NCI-H446 treated with DMSO at 0.1 percent for 48 hours (cell line): Measurements from ENCODE around the gene SLC12A3.
"Not testable (repeated sequence)": the region's sequence is repeated elsewhere in the genome, so short reads cannot be mapped to it uniquely, and the experiment has no call there.

Experiments used
- DNase-seq: peaks from one replicate; lab custom pipeline; 2025; lab: John Stamatoyannopoulos, UW

Gene SLC12A3

DNA sequence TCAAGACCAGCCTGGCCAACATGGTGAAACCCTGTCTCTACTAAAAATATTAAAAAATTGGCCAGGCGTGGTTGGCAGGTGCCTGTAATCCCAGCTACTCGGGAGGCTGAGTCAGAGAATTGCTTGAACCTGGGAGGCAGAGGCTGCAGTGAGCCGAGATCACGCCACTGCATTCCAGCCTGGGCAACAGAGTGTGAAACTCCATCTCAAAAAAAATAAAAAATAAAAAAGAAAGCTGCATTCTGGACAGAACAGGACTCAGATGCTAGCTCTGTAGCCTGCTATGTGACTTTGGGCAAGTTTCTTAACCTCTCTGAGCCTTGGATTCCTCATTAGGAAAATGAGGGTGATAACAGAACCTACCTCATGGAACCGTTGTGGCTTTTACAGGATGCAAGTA is 3.8 kb downstream of the SLC12A3 start:
- DNase-seq = not testable (repeated sequence)

DNA sequence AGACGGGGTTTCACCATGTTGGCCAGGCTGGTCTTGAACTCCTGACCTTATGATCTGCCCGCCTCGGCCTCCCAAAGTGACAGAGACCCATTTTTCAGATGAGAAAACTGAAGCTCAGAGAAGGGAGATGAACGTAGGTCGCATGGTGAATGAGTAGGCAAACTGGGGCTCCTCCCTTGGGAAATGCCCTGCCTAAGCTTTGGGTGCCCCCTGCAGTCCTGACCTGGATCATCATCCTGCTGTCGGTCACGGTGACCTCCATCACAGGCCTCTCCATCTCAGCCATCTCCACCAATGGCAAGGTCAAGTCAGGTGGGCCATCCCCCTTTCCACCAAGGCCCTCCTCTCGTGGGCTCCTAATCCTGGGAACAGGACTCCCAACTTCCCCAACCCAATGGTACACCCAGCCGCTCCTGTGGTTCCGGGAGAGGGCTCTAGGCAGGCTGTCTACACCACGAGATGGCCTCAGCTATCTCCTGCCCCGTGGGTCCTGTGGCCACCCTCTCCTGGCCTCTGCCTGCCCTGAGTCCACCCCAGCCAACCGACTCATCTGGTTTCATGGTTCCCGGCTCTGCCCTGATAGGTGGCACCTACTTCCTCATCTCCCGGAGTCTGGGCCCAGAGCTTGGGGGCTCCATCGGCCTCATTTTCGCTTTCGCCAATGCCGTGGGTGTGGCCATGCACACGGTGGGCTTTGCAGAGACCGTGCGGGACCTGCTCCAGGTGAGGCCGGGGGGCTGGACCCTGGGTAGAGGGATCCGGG is 4.7 kb downstream of the SLC12A3 start:
- DNase-seq = no peak

DNA sequence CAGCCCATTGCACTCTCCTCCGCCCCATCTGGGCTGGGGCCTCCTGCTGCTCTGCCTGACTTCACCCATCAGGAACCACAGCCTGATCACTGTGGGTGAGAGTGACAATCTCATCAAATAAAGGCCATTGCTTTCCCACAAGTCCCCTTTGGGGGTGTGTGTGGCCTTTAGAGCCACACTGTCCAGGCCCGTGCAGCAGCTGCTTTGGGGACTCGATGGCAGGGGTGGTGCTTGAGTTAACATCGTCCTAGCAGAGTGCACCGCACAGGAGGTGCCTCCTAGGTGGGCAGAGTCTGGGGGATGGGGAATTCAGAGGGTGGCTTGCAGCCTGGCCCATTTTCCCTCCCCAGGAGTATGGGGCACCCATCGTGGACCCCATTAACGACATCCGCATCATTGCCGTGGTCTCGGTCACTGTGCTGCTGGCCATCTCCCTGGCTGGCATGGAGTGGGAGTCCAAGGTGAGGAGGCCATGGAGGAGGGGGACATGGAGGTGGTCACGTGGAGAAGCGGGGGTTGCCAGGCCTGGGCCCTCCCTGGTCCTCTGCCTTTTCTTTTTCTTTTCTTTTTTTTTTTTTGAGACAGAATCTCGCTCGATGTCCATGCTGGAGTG is 5.4 kb downstream of the SLC12A3 start:
- no peak for DNase-seq

- DNase-seq = no peak
These were observed 6.2 kb downstream of the SLC12A3 start for GRCh38 chr16:56871172-56871593.

DNA sequence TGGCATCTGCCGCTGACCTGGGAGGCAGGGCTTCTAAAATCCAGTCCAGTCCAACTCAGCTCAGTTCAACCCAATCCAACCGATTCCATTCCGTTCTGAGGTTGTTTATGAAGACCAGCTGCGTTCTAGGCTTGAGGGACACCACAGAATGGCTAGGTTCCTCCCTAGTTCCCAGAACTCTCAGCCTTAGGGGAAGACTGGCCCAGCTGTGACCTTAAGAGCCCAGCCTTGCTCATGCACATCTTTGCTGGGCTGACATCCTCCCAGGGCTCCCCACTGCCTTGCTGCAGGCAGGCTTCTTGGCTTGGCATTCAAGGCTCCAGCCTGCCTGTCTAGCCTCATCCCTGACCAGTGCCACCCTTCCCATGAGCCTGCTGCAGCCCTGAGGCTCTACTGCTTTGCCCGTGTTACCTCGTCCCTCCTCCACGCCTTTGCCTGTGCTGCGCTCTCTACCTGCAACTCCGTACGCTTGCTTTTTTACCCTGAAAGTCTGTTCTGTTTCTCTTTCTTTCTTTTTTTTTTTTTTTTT is 7.9 kb downstream of the SLC12A3 start:
- no peak for DNase-seq

GRCh38 chr16:56874800-56875199 is 9.8 kb downstream of the SLC12A3 start:
- DNase-seq = no peak

GRCh38 chr16:56876048-56876447 is 11.0 kb downstream of the SLC12A3 start:
- DNase-seq = no peak

- no peak for DNase-seq
These were observed 12.6 kb downstream of the SLC12A3 start for GRCh38 chr16:56877486-56878182.

DNA sequence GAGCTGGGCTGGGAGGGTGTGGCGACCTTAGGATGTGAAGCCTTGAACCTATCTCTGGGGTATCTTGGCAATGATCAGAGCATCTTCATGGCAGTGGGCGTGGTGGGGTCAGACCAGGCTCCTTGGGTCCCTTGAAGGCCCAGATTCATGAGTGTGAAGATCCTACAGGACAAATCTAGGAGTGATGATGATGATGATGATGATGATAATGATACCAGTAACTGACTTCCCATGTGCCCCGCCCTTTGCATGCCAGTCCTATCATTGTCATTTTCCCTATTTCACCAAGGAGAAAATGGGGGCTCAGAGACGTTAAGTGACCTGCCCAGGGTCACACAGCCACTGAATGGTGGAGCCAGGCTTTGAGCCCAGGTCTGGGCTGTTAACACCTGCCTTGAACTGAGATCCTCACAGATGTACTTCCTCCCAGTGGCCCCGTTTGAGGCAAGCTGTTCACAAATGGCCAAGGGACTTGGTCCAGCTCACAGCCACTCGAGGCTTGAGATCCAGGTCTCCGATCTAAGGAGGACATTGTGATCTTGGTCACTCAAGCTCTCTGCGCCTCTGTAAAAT is 13.4 kb downstream of the SLC12A3 start:
- no peak for DNase-seq

GRCh38 chr16:56879276-56879675 is 14.3 kb downstream of the SLC12A3 start:
- no peak for DNase-seq

DNA sequence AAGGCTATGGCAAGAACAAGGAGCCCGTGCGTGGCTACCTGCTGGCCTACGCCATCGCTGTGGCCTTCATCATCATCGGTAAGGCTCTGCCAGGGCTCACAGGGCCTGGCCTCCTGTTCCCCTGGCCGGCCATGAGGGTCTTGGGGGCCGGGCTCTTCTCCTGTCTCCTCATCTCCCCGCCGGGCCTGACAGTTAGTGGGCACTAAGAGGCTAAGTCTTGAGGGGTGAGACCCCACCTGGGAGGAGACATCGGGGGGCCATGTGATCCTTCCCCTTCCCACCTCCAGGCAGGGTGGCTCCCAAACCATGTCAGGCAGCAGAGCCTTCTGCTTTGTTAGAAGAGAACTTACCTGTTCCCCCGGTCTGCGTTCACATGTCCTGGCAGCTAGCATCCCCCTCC is 15.2 kb downstream of the SLC12A3 start:
- no peak for DNase-seq

DNA sequence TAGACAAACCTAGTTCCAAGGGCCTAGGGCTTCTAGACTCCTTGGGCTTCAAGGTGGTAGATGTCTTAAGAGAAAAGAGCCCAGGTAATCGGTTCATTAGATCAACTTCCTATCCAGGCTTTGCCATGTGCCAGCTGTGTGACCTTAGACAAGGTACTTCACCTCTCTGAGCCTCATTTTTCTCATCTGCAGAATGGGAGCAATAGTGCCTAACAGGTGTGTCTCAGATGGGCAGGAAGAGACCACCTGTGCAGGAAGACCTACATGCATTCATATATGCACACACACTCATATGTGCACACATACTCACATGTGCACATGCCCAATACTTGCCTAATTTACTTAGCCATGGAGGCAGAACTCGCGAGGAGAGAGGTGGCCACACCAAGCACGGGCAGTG is 15.7 kb downstream of the SLC12A3 start:
- no peak for DNase-seq

DNA sequence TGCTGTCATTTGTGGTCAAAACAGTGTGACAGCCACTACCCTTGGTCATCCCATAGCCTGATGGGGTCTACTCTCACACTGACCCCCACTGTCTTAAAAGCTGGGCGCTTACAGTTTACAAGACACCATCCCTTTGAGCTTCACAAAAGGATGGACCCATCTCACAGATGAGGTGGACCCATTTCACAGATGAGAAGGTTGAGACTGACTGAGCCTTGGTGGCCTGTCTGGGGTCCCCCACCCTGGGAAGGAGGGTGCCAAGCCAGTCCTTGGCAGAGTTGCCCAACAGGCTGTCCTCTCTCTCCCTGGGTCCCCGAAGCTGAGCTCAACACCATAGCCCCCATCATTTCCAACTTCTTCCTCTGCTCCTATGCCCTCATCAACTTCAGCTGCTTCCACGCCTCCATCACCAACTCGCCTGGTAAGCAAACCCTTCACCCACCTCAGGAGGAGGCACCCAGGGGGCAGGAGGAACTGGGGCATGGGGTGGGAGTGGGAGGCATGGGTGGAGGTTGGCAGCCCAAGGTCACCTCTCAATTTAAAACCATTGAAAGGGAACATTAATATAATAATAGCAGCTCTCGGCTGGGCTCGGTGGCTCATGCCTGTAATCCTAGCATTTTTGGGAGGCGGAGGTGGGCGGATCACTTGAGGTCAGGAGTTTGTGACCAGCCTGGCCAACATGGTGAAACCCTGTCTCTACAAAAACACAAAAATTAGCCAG is 17.2 kb downstream of the SLC12A3 start:
- DNase-seq = no peak

DNA sequence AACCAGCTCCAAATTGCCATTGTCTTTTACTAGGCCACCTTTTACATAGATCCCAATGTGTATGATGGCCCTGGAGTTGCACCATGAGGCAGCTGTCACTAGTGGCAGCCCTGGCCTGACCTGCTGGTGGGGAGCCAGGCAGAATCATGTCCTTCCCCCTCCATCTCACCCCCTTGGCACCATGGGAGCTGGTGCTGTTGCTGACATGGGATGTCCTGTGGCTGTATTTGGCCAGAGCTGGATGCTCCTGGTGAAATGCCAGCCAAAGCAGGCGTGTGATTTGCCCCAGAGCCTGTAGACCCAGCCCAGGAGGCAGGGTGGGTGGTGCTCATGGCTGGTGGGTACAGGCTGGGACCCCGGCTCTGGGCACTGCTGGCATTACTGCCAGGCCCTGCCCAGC is 18.6 kb downstream of the SLC12A3 start:
- DNase-seq = no peak

- no peak for DNase-seq
These were observed 19.1 kb downstream of the SLC12A3 start for GRCh38 chr16:56884026-56884582.

GRCh38 chr16:56884929-56885328 is 19.9 kb downstream of the SLC12A3 start:
- DNase-seq = not testable (repeated sequence)

- no peak for DNase-seq
These were observed 20.6 kb downstream of the SLC12A3 start for GRCh38 chr16:56885446-56886162.

- DNase-seq = no peak
These were observed 21.3 kb downstream of the SLC12A3 start for GRCh38 chr16:56886296-56886695.

- no peak for DNase-seq
These were observed 21.8 kb downstream of the SLC12A3 start for GRCh38 chr16:56886826-56887225.

GRCh38 chr16:56888806-56889205 is 23.8 kb downstream of the SLC12A3 start:
- no peak for DNase-seq

DNA sequence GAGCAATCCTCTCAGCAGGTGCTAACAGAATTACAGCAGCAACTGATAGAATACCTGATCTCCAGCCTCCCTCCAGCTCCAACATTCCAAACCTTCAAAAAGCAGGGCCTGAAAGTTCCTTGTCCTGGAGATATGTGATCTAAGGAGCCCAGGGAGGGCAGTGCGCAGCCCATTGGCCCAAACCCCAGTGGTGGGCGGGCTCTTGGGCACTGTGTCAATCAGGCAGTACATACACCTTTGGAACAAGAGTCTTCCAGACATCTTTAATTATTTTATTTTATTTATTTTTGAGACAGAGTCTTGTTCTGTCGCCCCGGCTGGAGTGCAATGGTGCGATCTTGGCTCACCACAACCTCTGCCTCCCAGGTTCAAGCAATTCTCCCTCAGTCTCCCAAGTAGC is 24.2 kb downstream of the SLC12A3 start:
- DNase-seq = no peak
